ENCODE results near the gene CPPED1. TPM values are rescaled to one million over a fixed set of nuclear protein-coding genes. Genes with fewer than 3 reads are reported as not detected.

The CPPED1 gene
- total and polyA plus RNA-seq, 7 donors, result 2.7 to 6.1 (median 3.5) TPM

DNA sequence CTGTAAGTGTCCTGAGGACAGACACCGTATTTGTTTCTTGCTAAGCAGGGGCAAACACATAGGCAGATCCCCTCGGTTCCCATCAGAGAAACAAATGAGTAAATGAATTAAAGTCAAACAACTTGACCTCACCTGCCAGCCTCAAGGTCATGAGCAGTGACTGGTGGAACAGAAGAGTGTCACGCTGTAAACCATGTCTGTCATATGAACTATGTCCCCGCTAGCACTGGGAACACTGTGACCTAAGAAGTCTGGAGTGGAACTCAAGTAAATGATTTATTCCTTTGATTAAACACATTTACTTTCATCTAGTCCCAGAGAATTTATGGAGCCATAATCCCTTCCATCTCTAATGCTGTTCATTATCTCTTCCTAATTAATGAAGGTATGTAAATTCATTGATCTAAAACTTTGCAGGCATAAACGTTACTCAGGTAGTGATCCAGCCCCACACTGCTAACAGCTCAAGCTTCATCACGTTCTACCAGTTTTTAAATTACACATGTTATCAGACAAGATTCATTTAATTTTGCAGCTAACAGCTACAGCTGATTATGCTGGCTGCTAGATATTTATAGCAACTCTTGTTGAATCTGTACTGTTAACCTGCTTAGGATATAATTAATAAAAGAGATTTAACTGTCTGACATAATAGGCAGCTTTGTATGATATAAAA is 38.7 kb downstream of the CPPED1 start:
- no peaks in the 10 kb centered on the region for H3K27me3 ChIP-seq (ENCODE audit: insufficient read depth in 3 of 3, low read length in 2 of 3)
- H3K36me3 ChIP-seq (ENCODE audit: insufficient read depth in 1 of 2, low read depth in 1 of 2), result no peaks in the 10 kb centered on the region
- no peak overlapping the region for H3K27ac ChIP-seq
- no peak overlapping the region for H3K4me3 ChIP-seq
- no peak for DNase-seq
- ATAC-seq, result no peak
- intact Hi-C loops (cut with DNase I), result no loop called here
- 90 to 91% (median 90%) methylated on average over 6 of the region's 6 CpGs for WGBS, 3 donors
- no peaks in the 10 kb centered on the region for H3K4me1 ChIP-seq
- TF ChIP-seq, protein P1, sequence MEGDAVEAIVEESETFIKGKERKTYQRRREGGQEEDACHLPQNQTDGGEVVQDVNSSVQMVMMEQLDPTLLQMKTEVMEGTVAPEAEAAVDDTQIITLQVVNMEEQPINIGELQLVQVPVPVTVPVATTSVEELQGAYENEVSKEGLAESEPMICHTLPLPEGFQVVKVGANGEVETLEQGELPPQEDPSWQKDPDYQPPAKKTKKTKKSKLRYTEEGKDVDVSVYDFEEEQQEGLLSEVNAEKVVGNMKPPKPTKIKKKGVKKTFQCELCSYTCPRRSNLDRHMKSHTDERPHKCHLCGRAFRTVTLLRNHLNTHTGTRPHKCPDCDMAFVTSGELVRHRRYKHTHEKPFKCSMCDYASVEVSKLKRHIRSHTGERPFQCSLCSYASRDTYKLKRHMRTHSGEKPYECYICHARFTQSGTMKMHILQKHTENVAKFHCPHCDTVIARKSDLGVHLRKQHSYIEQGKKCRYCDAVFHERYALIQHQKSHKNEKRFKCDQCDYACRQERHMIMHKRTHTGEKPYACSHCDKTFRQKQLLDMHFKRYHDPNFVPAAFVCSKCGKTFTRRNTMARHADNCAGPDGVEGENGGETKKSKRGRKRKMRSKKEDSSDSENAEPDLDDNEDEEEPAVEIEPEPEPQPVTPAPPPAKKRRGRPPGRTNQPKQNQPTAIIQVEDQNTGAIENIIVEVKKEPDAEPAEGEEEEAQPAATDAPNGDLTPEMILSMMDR (IDR thresholded peaks at IDR 0.05), result no peak
- no peaks in the 10 kb centered on the region for H3K9me3 ChIP-seq

DNA sequence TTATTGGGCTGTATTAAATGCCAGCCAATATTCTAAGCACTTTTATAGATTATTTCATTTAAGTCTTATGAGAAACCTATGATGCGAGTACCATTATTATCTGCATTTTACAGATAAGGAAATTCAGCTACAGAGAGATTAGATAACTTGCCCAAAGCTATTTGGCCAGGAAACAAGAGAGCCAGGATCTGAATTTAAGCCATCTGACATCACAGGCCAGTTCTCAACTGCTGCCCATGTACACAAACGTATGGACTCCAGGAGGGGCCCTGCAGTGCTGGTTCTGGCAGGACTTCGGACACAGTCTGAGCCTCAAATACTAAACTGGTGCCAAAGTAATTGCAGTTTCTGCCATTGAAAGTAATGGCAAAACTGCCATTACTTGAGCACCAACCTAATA is 40.2 kb downstream of the CPPED1 start:
- Histone ChIP-seq H3K27me3 (ENCODE audit: insufficient read depth in 3 of 3, low read length in 2 of 3) (no peaks in the 10 kb centered on the region), H3K36me3 (ENCODE audit: insufficient read depth in 1 of 2, low read depth in 1 of 2) (no peaks in the 10 kb centered on the region), H3K4me3 (no peak overlapping the region), H3K4me1 (no peaks in the 10 kb centered on the region), H3K9me3 (no peaks in the 10 kb centered on the region), H3K27ac (no peak overlapping the region)
- TF ChIP-seq, protein P1 (IDR thresholded peaks at IDR 0.05), result no peak
- intact Hi-C loops (cut with DNase I), result no loop called here
- WGBS, 3 donors, result 89 to 90% (median 90%) methylated on average over 3 of the region's 3 CpGs
- ATAC-seq (no peak), DNase-seq (no peak)

DNA sequence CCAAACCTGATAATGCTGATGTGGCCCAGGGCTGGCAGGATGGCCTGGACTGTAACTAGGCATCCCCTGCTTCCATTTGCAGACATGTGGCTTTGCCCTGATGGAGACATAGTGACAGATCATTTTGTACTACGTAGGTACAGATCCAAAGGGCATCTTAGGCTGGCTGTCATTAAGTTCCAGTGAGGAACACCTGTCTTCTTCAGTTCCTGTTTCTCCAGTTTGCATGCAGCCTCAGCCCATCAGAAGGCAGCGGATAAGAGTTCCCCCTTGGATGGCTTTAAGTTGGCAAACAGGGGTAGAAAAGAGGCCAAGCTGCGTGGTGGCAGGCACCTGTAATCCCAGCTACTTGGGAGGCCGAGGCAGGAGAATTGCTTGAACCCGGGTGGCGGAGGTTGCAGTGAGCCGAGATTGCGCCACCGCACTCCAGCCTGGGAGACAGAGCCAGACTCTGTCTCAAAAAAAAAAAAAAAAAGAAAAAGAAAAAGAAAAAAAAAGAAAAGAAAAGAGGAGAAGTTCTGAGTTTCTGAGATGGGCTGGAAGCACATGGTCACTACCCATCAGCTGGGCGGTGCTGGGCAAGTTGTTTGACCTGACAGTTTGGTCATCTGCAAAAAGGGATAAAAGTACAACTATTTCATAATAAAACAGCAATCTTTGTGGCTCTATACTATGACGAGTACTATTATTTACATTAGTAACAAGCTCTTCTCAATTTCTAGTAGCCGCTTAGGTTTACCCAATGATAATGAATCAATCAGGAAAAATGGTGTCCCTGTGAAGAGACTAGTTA is 42.7 kb downstream of the CPPED1 start:
- DNase-seq (no peak), ATAC-seq (no peak)
- no peaks in the 10 kb centered on the region for H3K9me3 ChIP-seq
- 89 to 95% (median 89%) methylated on average over 12 of the region's 12 CpGs for WGBS, 3 donors
- TF ChIP-seq, protein P1 (IDR thresholded peaks at IDR 0.05), result no peak
- no peak overlapping the region for H3K27ac ChIP-seq
- no peak overlapping the region for H3K4me3 ChIP-seq
- H3K4me1 ChIP-seq, result no peaks in the 10 kb centered on the region
- H3K36me3 ChIP-seq (ENCODE audit: insufficient read depth in 1 of 2, low read depth in 1 of 2), result no peaks in the 10 kb centered on the region
- no peaks in the 10 kb centered on the region for H3K27me3 ChIP-seq (ENCODE audit: insufficient read depth in 3 of 3, low read length in 2 of 3)
- intact Hi-C loops (cut with DNase I), result no loop called here

DNA sequence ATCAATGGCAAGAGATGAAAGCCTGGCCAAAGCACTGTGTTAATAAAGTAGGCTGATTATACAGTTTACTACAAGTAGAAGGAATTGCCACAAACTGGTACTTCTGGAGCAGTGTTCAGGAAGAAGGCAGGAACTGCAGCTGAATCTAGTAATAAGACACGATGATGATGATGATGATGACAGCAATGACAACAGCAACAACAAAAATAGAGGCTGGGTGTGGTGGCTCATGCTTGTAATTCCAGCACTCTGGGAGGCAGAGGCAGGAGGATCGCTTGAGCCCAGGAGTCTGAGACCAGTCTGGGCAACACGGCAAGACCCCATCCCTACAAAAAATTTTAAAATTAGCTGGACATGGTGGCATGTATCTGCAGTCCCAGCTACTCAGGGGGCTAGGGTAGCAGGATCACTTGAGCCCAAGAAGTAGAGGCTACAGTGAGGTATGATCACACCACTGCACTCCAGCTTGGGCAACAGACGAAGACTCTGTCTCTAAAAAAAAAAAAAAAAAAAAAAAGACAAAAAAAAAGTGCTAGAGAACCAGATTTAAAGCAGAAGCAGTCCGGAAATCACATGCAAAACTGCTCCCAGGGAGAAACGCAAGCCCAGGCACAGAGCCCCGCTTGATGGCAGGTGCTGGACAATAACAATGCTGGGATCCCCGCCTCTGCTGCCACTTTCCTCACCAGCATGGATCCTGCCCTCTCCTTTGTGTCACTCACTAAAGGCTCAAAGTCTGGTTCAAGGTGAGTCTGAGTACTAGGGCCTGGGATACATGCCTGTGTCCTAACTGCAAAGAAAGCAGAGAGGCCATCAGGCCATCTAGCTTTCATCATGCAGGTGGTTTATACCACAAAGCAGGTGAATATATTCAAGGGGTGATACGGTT is 44.8 kb downstream of the CPPED1 start:
- Histone ChIP-seq H3K36me3 (ENCODE audit: insufficient read depth in 1 of 2, low read depth in 1 of 2) (no peaks in the 10 kb centered on the region), H3K4me1 (no peaks in the 10 kb centered on the region), H3K4me3 (no peak overlapping the region), H3K27me3 (ENCODE audit: insufficient read depth in 3 of 3, low read length in 2 of 3) (no peaks in the 10 kb centered on the region), H3K9me3 (no peaks in the 10 kb centered on the region), H3K27ac (no peak overlapping the region)
- TF ChIP-seq, protein P1 (IDR thresholded peaks at IDR 0.05), result no peak
- intact Hi-C loops (cut with DNase I), result no loop called here
- ATAC-seq, result no peak
- no peak for DNase-seq
- 72 to 81% (median 75%) methylated on average over 9 of the region's 9 CpGs for WGBS, 3 donors

Data from psoas muscle (tissue), 8 donors.